ENCODE measurements around the gene CDIPT. TPM values are rescaled to one million over a fixed set of nuclear protein-coding genes. Genes with fewer than 3 reads are reported as not detected.
A peak's percentile ranks its signal among the peaks of the same experiment; 100 is the strongest.

The CDIPT gene
- total RNA-seq, 1 donor from 2014 or later: 24.5 TPM

- Histone ChIP-seq H3K4me3 (ENCODE audit: low read length in 3 of 3) (no peak overlapping the region), H3K9me3 (ENCODE audit: control insufficient read depth in 3 of 3, low read length in 3 of 3) (no peaks in the 10 kb centered on the region), H3K36me3 (ENCODE audit: control insufficient read depth in 3 of 3, insufficient read depth in 3 of 3, low read length in 3 of 3) (peaks cover 12 to 24% (median 15%) of the 10 kb centered on the region in 3 donors), H3K27me3 (ENCODE audit: control insufficient read depth in 3 of 3, insufficient read depth in 3 of 3, low read length in 3 of 3) (no peaks in the 10 kb centered on the region), H3K4me1 (ENCODE audit: control insufficient read depth in 3 of 3, insufficient read depth in 3 of 3, low read length in 3 of 3) (peaks cover 56 to 76% (median 63%) of the 10 kb centered on the region in 3 donors), H3K9ac (ENCODE audit: low read depth in 1 of 3, low read length in 3 of 3) (peak overlapping the region in 2 of 3 donors; percentile 74 to 92), H3K27ac (ENCODE audit: low read depth, low read length) (peak overlapping the region; percentile 30)
Observed at GRCh38 chr16:29814592-29814991, 48.4 kb downstream of the CDIPT start.

GRCh38 chr16:29813644-29814562 is 49.1 kb downstream of the CDIPT start:
- Histone ChIP-seq H3K9ac (ENCODE audit: low read depth in 1 of 3, low read length in 3 of 3) (peak overlapping the region in 1 of 3 donors; percentile 89), H3K27ac (ENCODE audit: low read depth, low read length) (no peak overlapping the region), H3K27me3 (ENCODE audit: control insufficient read depth in 3 of 3, insufficient read depth in 3 of 3, low read length in 3 of 3) (no peaks in the 10 kb centered on the region), H3K4me3 (ENCODE audit: low read length in 3 of 3) (peak overlapping the region in 1 of 3 donors; percentile 13), H3K9me3 (ENCODE audit: control insufficient read depth in 3 of 3, low read length in 3 of 3) (no peaks in the 10 kb centered on the region), H3K4me1 (ENCODE audit: control insufficient read depth in 3 of 3, insufficient read depth in 3 of 3, low read length in 3 of 3) (peaks cover 54 to 76% (median 66%) of the 10 kb centered on the region in 3 donors), H3K36me3 (ENCODE audit: control insufficient read depth in 3 of 3, insufficient read depth in 3 of 3, low read length in 3 of 3) (peaks cover 12 to 22% (median 14%) of the 10 kb centered on the region in 3 donors)

GRCh38 chr16:29812754-29813643 is 50.0 kb downstream of the CDIPT start:
- H3K9ac ChIP-seq (ENCODE audit: low read depth in 1 of 3, low read length in 3 of 3): peak overlapping the region in 2 of 3 donors; percentile 84 to 89
- peaks cover 62 to 82% (median 75%) of the 10 kb centered on the region in 3 donors for H3K4me1 ChIP-seq (ENCODE audit: control insufficient read depth in 3 of 3, insufficient read depth in 3 of 3, low read length in 3 of 3)
- peak overlapping the region; percentile 74 to 87 (median 84) for H3K4me3 ChIP-seq (ENCODE audit: low read length in 3 of 3)

GRCh38 chr16:29811896-29812665 is 50.9 kb downstream of the CDIPT start, which contains the start of gene PRRT2:
Gene PRRT2, plus strand, starts transcription at chr16:29812193. Its CDS starts 862 bp downstream, at chr16:29813055.
- Histone ChIP-seq H3K36me3 (ENCODE audit: control insufficient read depth in 3 of 3, insufficient read depth in 3 of 3, low read length in 3 of 3) (peaks cover 11 to 15% (median 14%) of the 10 kb centered on the region in 3 donors), H3K4me1 (ENCODE audit: control insufficient read depth in 3 of 3, insufficient read depth in 3 of 3, low read length in 3 of 3) (peaks cover 66 to 85% (median 80%) of the 10 kb centered on the region in 3 donors), H3K27ac (ENCODE audit: low read depth, low read length) (peak within 1 kb of the TSS; percentile 93), H3K27me3 (ENCODE audit: control insufficient read depth in 3 of 3, insufficient read depth in 3 of 3, low read length in 3 of 3) (no peaks in the 10 kb centered on the region), H3K9ac (ENCODE audit: low read depth in 1 of 3, low read length in 3 of 3) (peak within 1 kb of the TSS; percentile 84 to 92 (median 89)), H3K9me3 (ENCODE audit: control insufficient read depth in 3 of 3, low read length in 3 of 3) (no peaks in the 10 kb centered on the region), H3K4me3 (ENCODE audit: low read length in 3 of 3) (peak within 1 kb of the TSS; percentile 74 to 87 (median 84))

More at GRCh38 chr16:29812754-29813643, 50.0 kb downstream of the CDIPT start:
- Histone ChIP-seq H3K36me3 (ENCODE audit: control insufficient read depth in 3 of 3, insufficient read depth in 3 of 3, low read length in 3 of 3) (peaks cover 11 to 17% (median 14%) of the 10 kb centered on the region in 3 donors), H3K27me3 (ENCODE audit: control insufficient read depth in 3 of 3, insufficient read depth in 3 of 3, low read length in 3 of 3) (no peaks in the 10 kb centered on the region), H3K9me3 (ENCODE audit: control insufficient read depth in 3 of 3, low read length in 3 of 3) (no peaks in the 10 kb centered on the region), H3K27ac (ENCODE audit: low read depth, low read length) (peak overlapping the region; percentile 93)

GRCh38 chr16:29811170-29811895 is 51.7 kb downstream of the CDIPT start:
- peak overlapping the region; percentile 74 to 87 (median 84) for H3K4me3 ChIP-seq (ENCODE audit: low read length in 3 of 3)
- H3K9me3 ChIP-seq (ENCODE audit: control insufficient read depth in 3 of 3, low read length in 3 of 3): no peaks in the 10 kb centered on the region
- peaks cover 11 to 15% (median 14%) of the 10 kb centered on the region in 3 donors for H3K36me3 ChIP-seq (ENCODE audit: control insufficient read depth in 3 of 3, insufficient read depth in 3 of 3, low read length in 3 of 3)
- H3K9ac ChIP-seq (ENCODE audit: low read depth in 1 of 3, low read length in 3 of 3): peak overlapping the region; percentile 84 to 92 (median 89)
- peaks cover 61 to 77% (median 73%) of the 10 kb centered on the region in 3 donors for H3K4me1 ChIP-seq (ENCODE audit: control insufficient read depth in 3 of 3, insufficient read depth in 3 of 3, low read length in 3 of 3)
- H3K27me3 ChIP-seq (ENCODE audit: control insufficient read depth in 3 of 3, insufficient read depth in 3 of 3, low read length in 3 of 3): no peaks in the 10 kb centered on the region
- H3K27ac ChIP-seq (ENCODE audit: low read depth, low read length): peak overlapping the region; percentile 93

GRCh38 chr16:29810699-29811169 is 52.3 kb downstream of the CDIPT start:
- no peaks in the 10 kb centered on the region for H3K27me3 ChIP-seq (ENCODE audit: control insufficient read depth in 3 of 3, insufficient read depth in 3 of 3, low read length in 3 of 3)
- peaks cover 61 to 77% (median 73%) of the 10 kb centered on the region in 3 donors for H3K4me1 ChIP-seq (ENCODE audit: control insufficient read depth in 3 of 3, insufficient read depth in 3 of 3, low read length in 3 of 3)
- H3K9ac ChIP-seq (ENCODE audit: low read depth in 1 of 3, low read length in 3 of 3): peak overlapping the region; percentile 51 to 89 (median 84)

GRCh38 chr16:29809850-29810698 is 53.0 kb downstream of the CDIPT start:
- Histone ChIP-seq H3K4me1 (ENCODE audit: control insufficient read depth in 3 of 3, insufficient read depth in 3 of 3, low read length in 3 of 3) (peaks cover 58 to 73% (median 70%) of the 10 kb centered on the region in 3 donors), H3K9me3 (ENCODE audit: control insufficient read depth in 3 of 3, low read length in 3 of 3) (no peaks in the 10 kb centered on the region), H3K27ac (ENCODE audit: low read depth, low read length) (peak overlapping the region; percentile 93), H3K9ac (ENCODE audit: low read depth in 1 of 3, low read length in 3 of 3) (peak overlapping the region; percentile 51 to 89 (median 84)), H3K36me3 (ENCODE audit: control insufficient read depth in 3 of 3, insufficient read depth in 3 of 3, low read length in 3 of 3) (peaks cover 11 to 15% (median 14%) of the 10 kb centered on the region in 3 donors), H3K4me3 (ENCODE audit: low read length in 3 of 3) (no peak overlapping the region), H3K27me3 (ENCODE audit: control insufficient read depth in 3 of 3, insufficient read depth in 3 of 3, low read length in 3 of 3) (no peaks in the 10 kb centered on the region)

More at GRCh38 chr16:29810699-29811169, 52.3 kb downstream of the CDIPT start:
- peak overlapping the region; percentile 21 to 87 (median 84) for H3K4me3 ChIP-seq (ENCODE audit: low read length in 3 of 3)
- no peaks in the 10 kb centered on the region for H3K9me3 ChIP-seq (ENCODE audit: control insufficient read depth in 3 of 3, low read length in 3 of 3)
- peak overlapping the region; percentile 93 for H3K27ac ChIP-seq (ENCODE audit: low read depth, low read length)
- H3K36me3 ChIP-seq (ENCODE audit: control insufficient read depth in 3 of 3, insufficient read depth in 3 of 3, low read length in 3 of 3): peaks cover 11 to 15% (median 14%) of the 10 kb centered on the region in 3 donors

All from skeletal muscle tissue (tissue), 4 donors.